Pancreas (tissue), 10 donors: Measurements from ENCODE around the gene DAAM2. TPM values are rescaled to one million over a fixed set of nuclear protein-coding genes. Genes with fewer than 3 reads are reported as not detected.

Experiments used
- ATAC-seq, 4 donors: fragments of 200-7000 bp; cut with Tn5 transposase; one replicate each; pipeline versions ENCODE4 v1.8.0 to v1.9.1; 2020; ENCODE audit warnings: mild to moderate bottlenecking in 4 of 4, moderate library complexity in 4 of 4
- DNase-seq, 6 donors: peaks; one replicate each; pipeline ENCODE4 v3.0.0-alpha.2; 2020
- FAIRE-seq: peaks from 2 replicates; lab custom pipeline; 2012; peaks lifted over from hg19 to GRCh38; lab: Jason Lieb, UNC
- H3K27ac ChIP-seq, 4 donors: fragments of 200-600 bp; sonication (generic); 1 replicate in 3 of 4; 2 replicates in 1 of 4; pipeline versions ENCODE4 v1.5.0 to v1.8.0; 2020
- H3K27me3 ChIP-seq, 4 donors: fragments of 200-600 bp; one replicate each; pipeline ENCODE4 v1.8.0; 2021
- H3K36me3 ChIP-seq, 3 donors: fragments of 200-600 bp; sonication (generic) in 1 of 3; one replicate each; pipeline versions ENCODE4 v1.5.0 to v1.8.0; 2020 to 2021
- H3K4me1 ChIP-seq, 3 donors: fragments of 200-600 bp; one replicate each; pipeline ENCODE4 v1.8.0; 2021
- H3K4me3 ChIP-seq, 4 donors: fragments of 200-600 bp; sonication (generic) in 2 of 4; one replicate each; pipeline versions ENCODE4 v1.5.0 to v1.8.0; 2020 to 2021
- H3K9me3 ChIP-seq, 4 donors: fragments of 200-600 bp; one replicate each; pipeline ENCODE4 v1.8.0; 2021
- WGBS, 2 donors: extraction: QIAGEN DNeasy Blood & Tissue Kit; methylation state at CpG; one replicate each; pipeline ENCODE4 v1.1.7; 2013; 5-methylcytosine and 5-hydroxymethylcytosine counted together
- intact Hi-C, 3 donors: fragments of 100-400 bp; cut with DNase I; formaldehyde crosslinking; loops; one replicate each; pipeline versions ENCODE4 v1.11.1 to v1.14.2; 2022
- polyA plus RNA-seq, 2 donors: library from polyadenylated mRNA; stranded (reverse); fragments of 200-250 nt; gene quantifications; one replicate each; pipeline ENCODE4 v1.2.3, GENCODE V29; 2013
- total RNA-seq, 6 donors: library from RNA; stranded (reverse); fragmentation: NEBNext Ultra II Directional in 4 of 6; extraction: Animal tissue kit (Norgen Biotek cat#: 25700) in 4 of 6; gene quantifications; one replicate each; pipeline versions ENCODE4 v1.2.1 to v1.2.4, GENCODE V29; 2021 to 2023
- TF ChIP-seq, protein P1 (sequence below), 4 donors: fragments of 200-600 bp; sonication (generic) in 3 of 4; IDR thresholded peaks; one replicate each; pipeline versions ENCODE4 v1.5.0 to v1.8.0; 2021; ENCODE audit warnings: antibody characterized with exemption in 4 of 4
- donor health status: healthy with polysubstance abuse.
- donor health status: DM: no; HTN: no; CAD: no; lungs with moderate emphysema.
- donor health status: DM: no; HTN: no; CAD: no.
- donor health status: control.
- donor health status: control.
- donor health status: Bipolar disorder and iron deficiency.
- donor health status: DM: yes; HTN: yes; CAD: no.
- donor health status: DM: no; HTN: no; CAD: no.
- donor health status: DM: no; HTN: no; CAD: no.
- donor health status: DM: yes; HTN: yes; CAD: no.

DAAM2 gene
- total and polyA plus RNA-seq, 8 donors: 4.0 to 10.5 (median 7.2) TPM

DNA sequence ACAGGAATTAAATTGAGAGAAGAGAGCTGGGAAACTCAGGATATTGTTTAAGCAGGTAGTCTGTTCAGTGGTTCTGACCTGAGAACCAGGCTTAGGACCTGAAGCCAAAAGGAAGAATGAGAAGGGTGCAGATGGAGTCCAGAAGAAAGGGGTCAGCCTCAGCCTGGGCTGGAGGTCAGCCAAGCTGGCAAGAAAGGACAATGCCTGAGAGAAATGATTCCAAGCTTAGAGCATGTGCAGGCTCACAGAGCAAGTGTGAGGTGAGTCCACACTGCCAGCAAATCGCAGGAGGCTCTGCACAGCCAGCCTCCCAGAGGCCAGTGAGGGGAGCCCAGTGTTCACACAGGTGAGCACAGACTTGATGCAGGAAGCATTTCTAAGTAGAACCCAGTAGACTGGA, 47.3 kb downstream of the DAAM2 start:
- DNase-seq (no peak), ATAC-seq (no peak), FAIRE-seq (no peak)
- no peak overlapping the region for H3K27ac ChIP-seq
- H3K9me3 ChIP-seq: no peaks in the 10 kb centered on the region
- no peaks in the 10 kb centered on the region for H3K36me3 ChIP-seq
- H3K27me3 ChIP-seq: no peaks in the 10 kb centered on the region
- intact Hi-C loops: no loop called here
- TF ChIP-seq, protein P1, sequence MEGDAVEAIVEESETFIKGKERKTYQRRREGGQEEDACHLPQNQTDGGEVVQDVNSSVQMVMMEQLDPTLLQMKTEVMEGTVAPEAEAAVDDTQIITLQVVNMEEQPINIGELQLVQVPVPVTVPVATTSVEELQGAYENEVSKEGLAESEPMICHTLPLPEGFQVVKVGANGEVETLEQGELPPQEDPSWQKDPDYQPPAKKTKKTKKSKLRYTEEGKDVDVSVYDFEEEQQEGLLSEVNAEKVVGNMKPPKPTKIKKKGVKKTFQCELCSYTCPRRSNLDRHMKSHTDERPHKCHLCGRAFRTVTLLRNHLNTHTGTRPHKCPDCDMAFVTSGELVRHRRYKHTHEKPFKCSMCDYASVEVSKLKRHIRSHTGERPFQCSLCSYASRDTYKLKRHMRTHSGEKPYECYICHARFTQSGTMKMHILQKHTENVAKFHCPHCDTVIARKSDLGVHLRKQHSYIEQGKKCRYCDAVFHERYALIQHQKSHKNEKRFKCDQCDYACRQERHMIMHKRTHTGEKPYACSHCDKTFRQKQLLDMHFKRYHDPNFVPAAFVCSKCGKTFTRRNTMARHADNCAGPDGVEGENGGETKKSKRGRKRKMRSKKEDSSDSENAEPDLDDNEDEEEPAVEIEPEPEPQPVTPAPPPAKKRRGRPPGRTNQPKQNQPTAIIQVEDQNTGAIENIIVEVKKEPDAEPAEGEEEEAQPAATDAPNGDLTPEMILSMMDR (IDR thresholded peaks at IDR 0.05): no peak
- 72 to 75% methylated on average over 1 of the region's 1 CpG for WGBS, 2 donors
- no peak overlapping the region for H3K4me3 ChIP-seq
- no peaks in the 10 kb centered on the region for H3K4me1 ChIP-seq

DNA sequence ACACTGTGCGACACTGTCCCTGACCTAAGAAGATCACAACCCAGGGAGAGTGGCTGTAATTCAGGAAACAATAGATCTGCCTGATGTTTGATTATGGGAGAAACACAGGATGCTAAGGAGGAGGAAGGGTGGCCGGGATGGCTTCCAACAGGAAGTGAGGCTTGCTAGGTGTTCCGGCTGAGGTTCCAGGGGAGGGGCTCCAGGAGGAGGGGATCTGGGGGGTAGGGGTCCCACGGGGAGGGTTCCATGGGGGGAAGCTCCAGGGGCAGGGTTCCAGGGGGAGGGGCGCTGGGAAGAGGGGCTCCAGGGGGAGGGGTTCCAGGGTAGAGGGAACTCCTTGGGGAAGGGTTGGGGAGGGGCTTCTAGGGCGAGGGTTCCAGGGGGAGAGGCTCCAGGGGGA, 48.6 kb downstream of the DAAM2 start:
- Histone ChIP-seq H3K36me3 (no peaks in the 10 kb centered on the region), H3K4me3 (no peak overlapping the region), H3K9me3 (no peaks in the 10 kb centered on the region), H3K4me1 (no peaks in the 10 kb centered on the region), H3K27me3 (no peaks in the 10 kb centered on the region), H3K27ac (no peak overlapping the region)
- intact Hi-C loops: no loop called here
- 72 to 76% methylated on average over 6 of the region's 6 CpGs for WGBS, 2 donors
- FAIRE-seq: no peak
- DNase-seq: no peak
- no peak for ATAC-seq
- TF ChIP-seq, protein P1 (IDR thresholded peaks at IDR 0.05): no peak

DNA sequence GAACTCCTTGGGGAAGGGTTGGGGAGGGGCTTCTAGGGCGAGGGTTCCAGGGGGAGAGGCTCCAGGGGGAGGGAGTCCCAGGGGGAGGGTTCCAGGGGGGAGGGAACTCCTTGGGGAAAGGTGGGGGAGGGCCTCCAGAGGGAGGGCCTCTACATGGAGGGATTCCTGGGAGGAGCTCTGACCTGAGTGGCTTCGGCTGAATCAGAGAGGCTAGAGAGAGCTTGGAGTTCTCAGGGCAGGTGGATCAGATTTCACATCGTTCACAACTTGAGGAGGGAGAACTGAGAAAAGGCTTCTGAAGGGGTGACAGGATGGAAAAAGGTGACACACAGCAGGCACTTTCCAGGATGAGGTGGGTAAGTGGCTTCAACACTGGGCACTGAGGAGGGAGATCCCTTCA, 49.1 kb downstream of the DAAM2 start:
- intact Hi-C loops: no loop called here
- 35 to 71% methylated on average over 2 to 3 of the region's 3 CpGs for WGBS, 2 donors
- DNase-seq (no peak), ATAC-seq (no peak), FAIRE-seq (no peak)
- Histone ChIP-seq H3K27me3 (no peaks in the 10 kb centered on the region), H3K36me3 (no peaks in the 10 kb centered on the region), H3K27ac (no peak overlapping the region), H3K4me3 (no peak overlapping the region), H3K4me1 (no peaks in the 10 kb centered on the region), H3K9me3 (no peaks in the 10 kb centered on the region)
- TF ChIP-seq, protein P1 (IDR thresholded peaks at IDR 0.05): no peak

DNA sequence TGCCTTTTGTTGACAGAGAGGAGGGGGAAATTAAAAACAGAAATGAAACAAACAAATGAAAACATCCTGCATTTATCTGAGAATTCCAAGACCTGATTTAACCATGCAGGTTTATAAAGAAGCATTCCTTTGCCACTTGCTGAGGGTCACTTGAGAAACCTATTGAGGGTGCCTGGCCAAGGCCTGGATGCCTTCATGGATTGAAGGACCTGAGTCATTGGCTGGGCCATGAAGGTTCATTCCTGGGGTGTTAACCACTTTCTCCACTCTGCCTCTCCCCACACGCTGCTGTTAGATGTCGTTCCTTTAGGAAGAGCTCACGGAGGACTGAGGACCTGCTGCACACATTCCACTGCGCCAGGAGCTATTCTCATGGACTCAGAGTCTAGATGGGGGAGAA, 49.7 kb downstream of the DAAM2 start:
- no peak for FAIRE-seq

DNA sequence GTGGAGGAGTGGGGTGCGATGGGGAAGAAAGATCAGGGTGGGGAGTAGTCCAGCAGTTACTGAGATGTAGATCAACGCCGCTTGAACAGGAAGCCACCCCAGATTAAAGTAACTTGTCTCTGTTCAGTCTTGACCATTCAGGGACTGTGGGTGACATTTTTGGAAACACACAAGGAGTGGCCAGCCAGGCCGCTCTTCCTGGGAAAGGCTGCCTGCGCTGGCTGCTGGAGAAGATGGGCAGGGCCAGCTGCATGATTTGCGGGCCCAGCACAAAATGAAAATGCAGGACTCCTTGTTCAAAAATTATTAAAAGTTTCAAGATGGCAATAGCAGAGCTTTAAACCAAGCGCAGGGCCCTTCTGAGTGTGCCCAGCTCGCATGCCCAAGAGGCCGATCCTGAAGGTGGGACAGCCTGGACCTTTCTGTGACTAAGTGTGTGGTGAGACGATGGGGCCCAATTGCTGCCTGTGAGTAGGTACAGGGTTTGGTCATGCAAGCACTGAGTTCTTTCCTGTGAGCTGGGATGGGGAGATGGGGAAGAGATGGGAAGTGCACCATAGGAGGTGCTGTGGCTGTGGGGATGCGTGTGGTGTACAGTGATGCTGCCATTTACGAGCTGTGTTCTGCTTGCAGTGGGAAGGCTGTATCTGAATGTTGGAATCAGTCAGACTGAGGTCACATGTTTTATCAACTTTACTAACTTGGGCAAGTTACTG, 51.3 kb downstream of the DAAM2 start:
- Histone ChIP-seq H3K27ac (no peak overlapping the region), H3K4me3 (no peak overlapping the region), H3K9me3 (no peaks in the 10 kb centered on the region), H3K27me3 (no peaks in the 10 kb centered on the region), H3K4me1 (peaks cover 0 to 5% (median 5%) of the 10 kb centered on the region in 3 donors), H3K36me3 (no peaks in the 10 kb centered on the region)
- TF ChIP-seq, protein P1 (IDR thresholded peaks at IDR 0.05): no peak
- FAIRE-seq: no peak
- no peak for ATAC-seq
- whole genome bisulfite sequencing, 2 donors: 91 to 92% methylated on average over 12 of the region's 12 CpGs
- DNase-seq: no peak
- intact Hi-C loops: no loop called here

More for the DNA sequence above, 49.7 kb downstream of the DAAM2 start:
- DNase-seq (no peak), ATAC-seq (no peak)
- Histone ChIP-seq H3K9me3 (no peaks in the 10 kb centered on the region), H3K36me3 (no peaks in the 10 kb centered on the region), H3K4me1 (peaks cover 0 to 2% (median 1%) of the 10 kb centered on the region in 3 donors), H3K4me3 (no peak overlapping the region), H3K27me3 (no peaks in the 10 kb centered on the region), H3K27ac (no peak overlapping the region)
- intact Hi-C loops: no loop called here
- WGBS, 2 donors: 95 to 97% methylated on average over 4 of the region's 4 CpGs
- TF ChIP-seq, protein P1 (IDR thresholded peaks at IDR 0.05): no peak
